GM21717 (cell line): ENCODE data around the gene WDR31.
"Not testable (repeated sequence)": the region's sequence is repeated elsewhere in the genome, so short reads cannot be mapped to it uniquely, and the experiment has no call there.

Source experiments
- ATAC-seq: cut with Tn5 transposase; IDR thresholded peaks from one replicate; pipeline ENCODE4 v1.9.1; 2021; ENCODE audit warnings: mild to moderate bottlenecking, moderate library complexity; ENCODE audit not compliant: unreplicated experiment

The WDR31 gene

GRCh38 chr9:113298924-113299770 is 40.9 kb downstream of the WDR31 start:
- no peak for ATAC-seq

GRCh38 chr9:113298311-113298710 is 41.8 kb downstream of the WDR31 start:
- ATAC-seq: no peak

GRCh38 chr9:113296796-113297558 is 43.1 kb downstream of the WDR31 start:
- no peak for ATAC-seq

GRCh38 chr9:113296247-113296646 is 43.8 kb downstream of the WDR31 start:
- not testable (repeated sequence) for ATAC-seq

- no peak for ATAC-seq
Observed at GRCh38 chr9:113293285-113293878, 46.7 kb downstream of the WDR31 start.

- no peak for ATAC-seq
Observed at GRCh38 chr9:113290052-113290607, 49.9 kb downstream of the WDR31 start.

GRCh38 chr9:113289091-113289490 is 51.0 kb downstream of the WDR31 start:
- no peak for ATAC-seq

GRCh38 chr9:113281356-113281755 is 58.7 kb downstream of the WDR31 start:
- ATAC-seq: no peak

GRCh38 chr9:113278840-113279239 is 61.2 kb downstream of the WDR31 start:
- ATAC-seq: no peak

GRCh38 chr9:113275157-113276131 is 64.6 kb downstream of the WDR31 start, which contains the start of the genes CDC26 and PRPF4:
CDC26 (minus strand) TSS chr9:113275572; CDS start chr9:113272507, 3,065 bp downstream.
PRPF4 (plus strand) TSS chr9:113275658; CDS start chr9:113275744, 86 bp downstream.
- ATAC-seq: peak; percentile 99

- ATAC-seq: peak; percentile 9
Observed at GRCh38 chr9:113274474-113275156, 65.5 kb downstream of the WDR31 start.

- ATAC-seq: no peak
Observed at GRCh38 chr9:113269871-113270270, 70.2 kb downstream of the WDR31 start.

GRCh38 chr9:113269355-113269754 is 70.7 kb downstream of the WDR31 start:
- ATAC-seq: no peak

GRCh38 chr9:113267911-113268566 is 72.0 kb downstream of the WDR31 start:
- no peak for ATAC-seq

GRCh38 chr9:113266174-113266573 is 73.9 kb downstream of the WDR31 start:
- no peak for ATAC-seq
